GM18858 (cell line): Measurements from ENCODE around the gene ADAM19.
A peak's percentile ranks its signal among the peaks of the same experiment; 100 is the strongest.

Source experiments
- ATAC-seq: cut with Tn5 transposase; IDR thresholded peaks from one replicate; pipeline ENCODE4 v1.9.1; 2021; ENCODE audit not compliant: unreplicated experiment

Gene ADAM19

GRCh38 chr5:157469073-157469472, 106.5 kb downstream of the ADAM19 start:
- ATAC-seq, result no peak

GRCh38 chr5:157468293-157468965, 107.1 kb downstream of the ADAM19 start:
- ATAC-seq, result no peak

- ATAC-seq, result peak; percentile 93
These were observed 110.9 kb downstream of the ADAM19 start for GRCh38 chr5:157464519-157465171.

GRCh38 chr5:157463621-157464518, 111.7 kb downstream of the ADAM19 start:
- ATAC-seq, result no peak

GRCh38 chr5:157463081-157463480, 112.5 kb downstream of the ADAM19 start:
- ATAC-seq, result no peak

GRCh38 chr5:157460921-157461792, 114.4 kb downstream of the ADAM19 start:
- no peak for ATAC-seq

- ATAC-seq, result no peak
These were observed 115.6 kb downstream of the ADAM19 start, which contains the start of gene NIPAL4 for GRCh38 chr5:157459715-157460599. Gene NIPAL4 (plus strand): TSS chr5:157460213. CDS start chr5:157460321, 108 bp downstream.

- ATAC-seq, result no peak
These were observed 116.7 kb downstream of the ADAM19 start for GRCh38 chr5:157458835-157459234.

- ATAC-seq, result no peak
These were observed 118.2 kb downstream of the ADAM19 start for GRCh38 chr5:157457391-157457790.

GRCh38 chr5:157456301-157456700, 119.3 kb downstream of the ADAM19 start:
- ATAC-seq, result no peak

- ATAC-seq, result no peak
These were observed 120.5 kb downstream of the ADAM19 start for GRCh38 chr5:157455057-157455456.

GRCh38 chr5:157454273-157454672, 121.3 kb downstream of the ADAM19 start:
- no peak for ATAC-seq

- ATAC-seq, result no peak
These were observed 123.8 kb downstream of the ADAM19 start for GRCh38 chr5:157451806-157452205.

GRCh38 chr5:157450024-157450423, 125.6 kb downstream of the ADAM19 start:
- ATAC-seq, result no peak

GRCh38 chr5:157449011-157449723, 126.4 kb downstream of the ADAM19 start:
- ATAC-seq, result no peak

GRCh38 chr5:157447201-157447637, 128.4 kb downstream of the ADAM19 start:
- ATAC-seq, result no peak

GRCh38 chr5:157446412-157446935, 129.1 kb downstream of the ADAM19 start:
- ATAC-seq, result no peak

GRCh38 chr5:157445745-157446411, 129.7 kb downstream of the ADAM19 start:
- no peak for ATAC-seq
